GM13977 (cell line): Measurements from ENCODE around the gene CAMKMT.

ENCODE experiments used
- DNase-seq: peaks from one replicate; pipeline ENCODE4 v3.0.0; 2012; ENCODE audit warnings: low spot score
- in situ Hi-C: fragments of 300-500 bp; cut with MboI; formaldehyde crosslinking; loops from one replicate; pipeline ENCODE4 v1.12.0; 2022; ENCODE audit warnings: low sequenced_read_pairs, low pct_unique_long_range_greater_than_20kb, mixed read lengths, inconsistent platforms; ENCODE audit not compliant: unreplicated experiment
- TF ChIP-seq, protein P1 (sequence below): IDR thresholded peaks from 2 replicates; pipeline ENCODE4 v1.5.1; 2012; ENCODE audit warnings: mild to moderate bottlenecking, control low read depth; ENCODE audit not compliant: insufficient read depth; ENCODE audit errors: extremely low read depth, missing control alignments

The CAMKMT gene

DNA sequence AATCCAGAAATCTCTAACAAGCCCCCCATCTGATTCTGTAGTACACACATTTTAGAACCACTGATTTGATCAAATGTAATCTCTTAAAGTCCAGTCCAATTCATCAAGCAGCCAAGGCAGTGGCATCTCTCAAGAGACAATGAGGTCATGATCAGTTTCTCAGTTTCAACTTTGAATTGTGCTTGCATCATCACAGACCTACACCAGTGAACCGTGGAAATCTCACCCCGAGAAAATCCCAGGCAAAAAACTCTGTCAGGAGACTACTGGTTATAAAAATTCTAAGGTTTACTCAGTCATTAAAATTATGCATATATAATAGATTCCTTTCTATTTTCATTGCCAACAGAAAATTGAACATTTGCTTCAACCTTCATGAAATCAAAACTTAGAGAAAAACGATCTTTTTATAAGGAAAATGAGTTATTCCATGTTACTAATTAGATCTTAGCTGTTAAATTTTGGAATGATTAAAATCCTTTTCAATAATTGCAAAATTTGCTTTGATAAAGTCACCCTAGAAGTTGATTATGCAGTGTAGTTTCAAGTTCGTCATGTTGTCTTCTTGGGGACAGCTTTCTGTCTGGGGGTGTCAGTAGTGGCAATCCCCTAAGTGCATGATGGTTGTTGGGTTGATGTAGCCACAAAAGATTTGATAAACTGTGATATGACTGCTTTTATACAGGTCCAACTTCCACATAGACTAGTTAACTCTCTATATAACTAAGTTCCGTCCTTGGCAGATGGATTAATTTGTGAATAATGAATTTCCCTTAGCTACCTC, 235.0 kb downstream of the CAMKMT start:
- DNase-seq, result peak; percentile 72
- TF ChIP-seq, protein P1, sequence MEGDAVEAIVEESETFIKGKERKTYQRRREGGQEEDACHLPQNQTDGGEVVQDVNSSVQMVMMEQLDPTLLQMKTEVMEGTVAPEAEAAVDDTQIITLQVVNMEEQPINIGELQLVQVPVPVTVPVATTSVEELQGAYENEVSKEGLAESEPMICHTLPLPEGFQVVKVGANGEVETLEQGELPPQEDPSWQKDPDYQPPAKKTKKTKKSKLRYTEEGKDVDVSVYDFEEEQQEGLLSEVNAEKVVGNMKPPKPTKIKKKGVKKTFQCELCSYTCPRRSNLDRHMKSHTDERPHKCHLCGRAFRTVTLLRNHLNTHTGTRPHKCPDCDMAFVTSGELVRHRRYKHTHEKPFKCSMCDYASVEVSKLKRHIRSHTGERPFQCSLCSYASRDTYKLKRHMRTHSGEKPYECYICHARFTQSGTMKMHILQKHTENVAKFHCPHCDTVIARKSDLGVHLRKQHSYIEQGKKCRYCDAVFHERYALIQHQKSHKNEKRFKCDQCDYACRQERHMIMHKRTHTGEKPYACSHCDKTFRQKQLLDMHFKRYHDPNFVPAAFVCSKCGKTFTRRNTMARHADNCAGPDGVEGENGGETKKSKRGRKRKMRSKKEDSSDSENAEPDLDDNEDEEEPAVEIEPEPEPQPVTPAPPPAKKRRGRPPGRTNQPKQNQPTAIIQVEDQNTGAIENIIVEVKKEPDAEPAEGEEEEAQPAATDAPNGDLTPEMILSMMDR, result no peak
- in situ Hi-C loops, result no loop called here

DNA sequence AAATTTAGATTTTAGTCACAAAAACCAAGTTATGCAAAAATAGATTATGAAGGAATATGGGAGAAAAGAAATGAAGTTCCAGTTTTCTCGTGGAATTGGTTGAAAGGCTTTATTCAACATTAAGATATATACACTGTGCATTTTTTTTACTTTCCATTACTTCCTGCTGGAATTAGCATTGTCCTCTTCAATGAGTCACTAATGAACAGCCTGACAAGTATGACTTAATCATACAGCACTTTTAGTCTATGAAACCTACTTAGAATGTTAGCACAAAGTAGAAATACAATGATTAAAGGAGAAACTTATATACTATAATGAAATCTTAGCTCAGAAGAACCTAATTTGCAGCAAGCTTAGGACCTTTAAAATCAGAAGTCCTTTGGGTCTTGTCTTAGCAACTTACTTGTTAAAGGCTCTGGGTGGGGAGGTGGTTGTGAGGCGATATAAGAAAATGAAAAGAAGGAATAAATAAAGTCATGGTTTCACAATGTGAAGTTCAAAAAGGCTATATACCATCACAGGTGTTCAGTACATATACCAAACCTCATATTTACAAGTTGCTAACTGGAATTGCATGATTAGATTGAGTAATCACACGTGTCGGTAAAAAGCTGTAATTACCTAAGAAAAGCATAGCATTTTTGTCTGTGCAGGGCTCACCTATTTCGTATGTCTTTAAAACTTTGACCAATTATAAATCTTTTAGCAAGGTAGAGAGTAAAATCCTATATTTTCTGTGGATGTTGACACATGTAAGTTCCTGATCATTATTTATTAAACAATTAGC, 236.8 kb downstream of the CAMKMT start:
- TF ChIP-seq, protein P1, result no peak
- in situ Hi-C loops, result no loop called here
- DNase-seq, result no peak

DNA sequence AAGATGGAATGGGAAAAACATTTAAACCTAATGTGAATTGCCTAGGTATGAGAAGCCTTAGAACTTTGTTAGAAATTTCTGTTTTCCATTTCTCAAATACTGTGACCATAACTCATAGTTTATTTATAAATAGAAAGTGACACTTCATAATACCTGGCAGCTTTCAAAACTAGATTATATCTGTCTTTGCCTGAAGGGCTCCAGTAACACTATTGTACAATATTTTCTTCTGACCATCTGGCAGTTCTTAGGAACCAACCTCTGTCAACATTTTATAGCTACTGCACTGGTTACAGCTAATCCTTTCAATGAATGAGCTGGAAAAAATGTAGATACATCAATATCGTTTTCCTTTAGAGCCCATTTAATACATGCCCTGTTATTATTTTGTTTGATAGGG, 237.4 kb downstream of the CAMKMT start:
- in situ Hi-C loops, result no loop called here
- TF ChIP-seq, protein P1, result no peak
- DNase-seq, result no peak

DNA sequence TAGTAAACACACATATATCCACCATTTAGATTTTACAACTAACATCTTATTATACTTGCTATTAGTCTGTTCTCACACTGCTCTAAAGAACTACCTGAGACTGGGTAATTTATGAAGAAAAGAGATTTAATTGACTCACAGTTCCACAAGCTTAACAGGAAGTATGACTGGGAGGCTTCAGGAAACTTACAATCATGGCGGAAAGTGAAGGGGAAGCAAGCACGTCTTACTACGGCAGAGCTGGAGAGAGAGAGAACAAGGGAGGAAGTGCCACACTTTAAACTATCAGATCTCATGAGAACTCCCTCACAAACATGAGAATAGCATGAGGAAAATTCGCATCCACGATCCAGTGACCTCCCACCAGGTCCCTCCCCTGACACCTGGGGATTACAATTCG, 240.7 kb downstream of the CAMKMT start:
- in situ Hi-C loops, result no loop called here
- TF ChIP-seq, protein P1, result no peak
- DNase-seq, result no peak

DNA sequence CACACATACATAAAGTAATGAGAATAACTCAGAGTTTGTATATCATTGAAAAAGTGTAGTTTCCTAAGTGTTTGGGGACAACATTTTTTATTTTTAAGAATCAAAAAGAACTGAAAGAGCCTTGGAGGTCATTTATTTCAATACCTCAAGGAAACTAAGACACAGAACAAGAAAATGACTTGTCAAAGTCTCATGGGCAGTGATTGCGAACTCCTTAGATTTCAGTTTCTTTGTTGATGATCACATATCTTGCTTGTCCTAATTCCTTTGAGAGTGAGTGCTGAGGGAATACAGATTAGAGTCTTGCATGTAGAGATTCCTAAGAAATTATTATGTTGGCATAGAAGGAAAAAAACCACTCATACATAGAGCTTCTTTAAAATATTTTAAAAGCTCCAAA, 243.8 kb downstream of the CAMKMT start:
- in situ Hi-C loops, result no loop called here
- DNase-seq, result no peak
- TF ChIP-seq, protein P1, result no peak

DNA sequence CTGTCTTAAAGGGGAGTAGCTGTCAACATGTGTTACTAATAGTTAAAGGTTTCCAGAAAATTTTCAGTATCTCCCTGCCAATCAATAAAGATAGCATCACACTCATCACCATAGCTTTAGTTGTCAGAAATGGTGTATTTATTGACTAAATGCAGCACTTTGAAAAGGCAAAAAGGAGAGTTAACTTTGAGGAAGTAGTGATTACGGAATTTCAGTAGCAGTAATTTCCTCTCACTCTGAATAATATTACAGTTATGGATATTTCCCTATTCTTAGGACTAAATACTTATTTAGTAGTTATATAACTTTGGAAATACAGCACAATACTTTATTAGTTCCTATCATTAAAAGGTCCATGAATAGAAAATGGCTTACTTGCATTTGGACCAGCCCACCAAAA, 250.5 kb downstream of the CAMKMT start:
- in situ Hi-C loops, result no loop called here
- TF ChIP-seq, protein P1, result no peak
- no peak for DNase-seq
